ENCODE measurements around the gene PTCHD1.

Gene PTCHD1

GRCh38 chrX:23334848-23335599 is at the start of gene PTCHD1:
PTCHD1 (plus strand) TSS chrX:23334849; CDS start chrX:23334876, 27 bp downstream.
- TF ChIP-seq ZNF274 (IDR thresholded peaks at IDR 0.05; ENCODE audit: low read depth, low read length): no peak
- H3K4me3 ChIP-seq (ENCODE audit: low read length): no peak within 1 kb of the TSS

- H3K4me3 ChIP-seq (ENCODE audit: low read length): no peak overlapping the region
- no peak for TF ChIP-seq ZNF274 (IDR thresholded peaks at IDR 0.05; ENCODE audit: low read depth, low read length)
Measured at GRCh38 chrX:23286731-23287130, 47.9 kb upstream of the PTCHD1 start.

GRCh38 chrX:23287191-23287725 is 47.4 kb upstream of the PTCHD1 start:
- H3K4me3 ChIP-seq (ENCODE audit: low read length): no peak overlapping the region
- no peak for TF ChIP-seq ZNF274 (IDR thresholded peaks at IDR 0.05; ENCODE audit: low read depth, low read length)

- no peak overlapping the region for H3K4me3 ChIP-seq (ENCODE audit: low read length)
Measured at GRCh38 chrX:23292354-23292987, 42.2 kb upstream of the PTCHD1 start.

GRCh38 chrX:23292988-23293651 is 41.5 kb upstream of the PTCHD1 start:
- TF ChIP-seq ZNF274 (IDR thresholded peaks at IDR 0.05; ENCODE audit: low read depth, low read length): no peak
- H3K4me3 ChIP-seq (ENCODE audit: low read length): no peak overlapping the region

More at GRCh38 chrX:23292354-23292987, 42.2 kb upstream of the PTCHD1 start:
- TF ChIP-seq ZNF274 (IDR thresholded peaks at IDR 0.05; ENCODE audit: low read depth, low read length): no peak

- H3K4me3 ChIP-seq (ENCODE audit: low read length): no peak overlapping the region
- no peak for TF ChIP-seq ZNF274 (IDR thresholded peaks at IDR 0.05; ENCODE audit: low read depth, low read length)
Measured at GRCh38 chrX:23304881-23305280, 29.8 kb upstream of the PTCHD1 start.

GRCh38 chrX:23311731-23312130 is 22.9 kb upstream of the PTCHD1 start:
- no peak overlapping the region for H3K4me3 ChIP-seq (ENCODE audit: low read length)
- no peak for TF ChIP-seq ZNF274 (IDR thresholded peaks at IDR 0.05; ENCODE audit: low read depth, low read length)

GRCh38 chrX:23312136-23312535 is 22.5 kb upstream of the PTCHD1 start:
- no peak overlapping the region for H3K4me3 ChIP-seq (ENCODE audit: low read length)

GRCh38 chrX:23317799-23318724 is 16.6 kb upstream of the PTCHD1 start:
- no peak for TF ChIP-seq ZNF274 (IDR thresholded peaks at IDR 0.05; ENCODE audit: low read depth, low read length)

More at GRCh38 chrX:23312136-23312535, 22.5 kb upstream of the PTCHD1 start:
- no peak for TF ChIP-seq ZNF274 (IDR thresholded peaks at IDR 0.05; ENCODE audit: low read depth, low read length)

GRCh38 chrX:23327104-23327503 is 7.5 kb upstream of the PTCHD1 start:
- H3K4me3 ChIP-seq (ENCODE audit: low read length): no peak overlapping the region
- no peak for TF ChIP-seq ZNF274 (IDR thresholded peaks at IDR 0.05; ENCODE audit: low read depth, low read length)

More at GRCh38 chrX:23317799-23318724, 16.6 kb upstream of the PTCHD1 start:
- no peak overlapping the region for H3K4me3 ChIP-seq (ENCODE audit: low read length)

- H3K4me3 ChIP-seq (ENCODE audit: low read length): no peak overlapping the region
- no peak for TF ChIP-seq ZNF274 (IDR thresholded peaks at IDR 0.05; ENCODE audit: low read depth, low read length)
Measured at GRCh38 chrX:23331701-23332100, 2.9 kb upstream of the PTCHD1 start.

GRCh38 chrX:23332101-23332887 is 2.4 kb upstream of the PTCHD1 start:
- H3K4me3 ChIP-seq (ENCODE audit: low read length): no peak overlapping the region

More at GRCh38 chrX:23332101-23332887, 2.4 kb upstream of the PTCHD1 start:
- no peak for TF ChIP-seq ZNF274 (IDR thresholded peaks at IDR 0.05; ENCODE audit: low read depth, low read length)

Measured in GM08714 (cell line).